Cardiac septum (tissue), 1 donor: ENCODE data around the gene BACE2. TPM values are rescaled to one million over a fixed set of nuclear protein-coding genes. Genes with fewer than 3 reads are reported as not detected.
"Not testable (repeated sequence)": the region's sequence is repeated elsewhere in the genome, so short reads cannot be mapped to it uniquely, and the experiment has no call there.

Experiments
- DNase-seq: peaks from one replicate; pipeline ENCODE4 v3.0.0-alpha.2; 2020; ENCODE audit warnings: low spot score
- intact Hi-C: fragments of 100-400 bp; cut with DNase I; formaldehyde crosslinking; loops from one replicate; pipeline ENCODE4 v1.14.0; 2022
- total RNA-seq: library from RNA; stranded (reverse); fragmentation: NEBNext Ultra II Directional; extraction: Animal tissue kit (Norgen Biotek cat#: 25700); gene quantifications from one replicate; pipeline ENCODE4 v1.2.1, GENCODE V29; 2021
- donor health status: DM: no; HTN: no; CAD: no.

BACE2 gene
- total RNA-seq, 1 donor from 2014 or later, result 20.0 TPM

GRCh38 chr21:41170859-41171609 is 3.1 kb downstream of the BACE2 start:
- no peak for DNase-seq
- intact Hi-C loops, result no loop called here

- intact Hi-C loops, result no loop called here
Measured at GRCh38 chr21:41175080-41175479, 7.1 kb downstream of the BACE2 start.

GRCh38 chr21:41176846-41177245 is 8.9 kb downstream of the BACE2 start:
- intact Hi-C loops, result no loop called here
- DNase-seq, result no peak

More at GRCh38 chr21:41175080-41175479, 7.1 kb downstream of the BACE2 start:
- DNase-seq, result no peak

- intact Hi-C loops, result no loop called here
- DNase-seq, result no peak
Measured at GRCh38 chr21:41180752-41181151, 12.8 kb downstream of the BACE2 start.

DNA sequence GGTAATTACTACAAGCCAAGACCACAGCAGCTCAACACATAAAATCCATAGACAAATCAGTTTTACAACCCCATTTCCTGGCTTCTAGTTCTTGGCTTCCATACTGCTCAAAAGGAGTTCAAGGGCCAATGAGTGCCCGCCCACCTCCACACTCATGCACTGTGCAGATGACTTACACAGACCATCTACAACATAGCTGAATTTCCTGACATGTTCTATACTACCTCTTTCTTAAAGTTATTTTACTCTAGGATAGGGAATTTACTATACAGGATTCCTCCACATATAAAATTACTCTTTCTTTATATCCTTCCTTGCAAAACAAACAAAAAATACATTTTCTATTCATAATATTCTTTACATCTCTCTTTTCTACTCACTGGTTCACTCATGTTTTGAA is 14.6 kb downstream of the BACE2 start:
- intact Hi-C loops, result no loop called here
- no peak for DNase-seq

DNA sequence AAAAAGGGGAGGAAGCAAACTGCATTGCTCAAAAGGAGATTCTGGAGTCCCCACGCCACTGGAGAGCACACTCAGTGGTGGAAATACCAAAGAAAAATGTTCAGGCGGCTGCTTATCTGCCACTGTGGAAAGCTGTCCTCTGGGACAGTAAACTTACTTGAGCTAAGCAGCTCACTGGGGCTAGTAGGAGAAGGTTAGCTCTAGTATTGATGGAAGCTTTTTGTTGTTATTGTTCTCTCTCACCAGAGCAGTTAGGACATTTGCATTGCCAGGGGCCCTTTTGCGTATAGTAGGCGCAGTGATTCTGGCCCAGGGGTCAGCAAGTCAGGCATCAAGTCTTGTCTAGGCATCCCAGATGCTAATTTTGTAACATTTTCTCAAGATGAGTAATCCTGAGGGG is 15.6 kb downstream of the BACE2 start:
- intact Hi-C loops, result no loop called here
- no peak for DNase-seq

DNA sequence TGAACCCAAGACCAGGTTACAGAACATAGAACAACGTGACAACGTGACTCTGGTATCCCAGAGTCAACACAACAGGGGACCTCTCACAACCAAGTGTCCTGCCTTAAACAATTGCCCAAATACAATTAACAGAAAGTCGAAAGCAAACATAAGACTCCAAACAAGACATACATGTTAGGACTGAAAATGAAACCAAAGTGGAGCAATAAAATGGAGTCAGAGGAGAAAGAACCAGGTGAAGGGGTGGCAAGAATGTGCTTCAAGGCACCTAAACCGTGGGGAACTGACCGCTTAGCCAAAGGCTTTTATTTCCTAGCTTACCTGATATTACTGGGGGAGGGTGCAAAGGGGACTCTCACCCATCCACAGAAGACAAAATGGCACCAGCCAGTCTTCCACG is 17.8 kb downstream of the BACE2 start:
- DNase-seq, result no peak
- intact Hi-C loops, result no loop called here

DNA sequence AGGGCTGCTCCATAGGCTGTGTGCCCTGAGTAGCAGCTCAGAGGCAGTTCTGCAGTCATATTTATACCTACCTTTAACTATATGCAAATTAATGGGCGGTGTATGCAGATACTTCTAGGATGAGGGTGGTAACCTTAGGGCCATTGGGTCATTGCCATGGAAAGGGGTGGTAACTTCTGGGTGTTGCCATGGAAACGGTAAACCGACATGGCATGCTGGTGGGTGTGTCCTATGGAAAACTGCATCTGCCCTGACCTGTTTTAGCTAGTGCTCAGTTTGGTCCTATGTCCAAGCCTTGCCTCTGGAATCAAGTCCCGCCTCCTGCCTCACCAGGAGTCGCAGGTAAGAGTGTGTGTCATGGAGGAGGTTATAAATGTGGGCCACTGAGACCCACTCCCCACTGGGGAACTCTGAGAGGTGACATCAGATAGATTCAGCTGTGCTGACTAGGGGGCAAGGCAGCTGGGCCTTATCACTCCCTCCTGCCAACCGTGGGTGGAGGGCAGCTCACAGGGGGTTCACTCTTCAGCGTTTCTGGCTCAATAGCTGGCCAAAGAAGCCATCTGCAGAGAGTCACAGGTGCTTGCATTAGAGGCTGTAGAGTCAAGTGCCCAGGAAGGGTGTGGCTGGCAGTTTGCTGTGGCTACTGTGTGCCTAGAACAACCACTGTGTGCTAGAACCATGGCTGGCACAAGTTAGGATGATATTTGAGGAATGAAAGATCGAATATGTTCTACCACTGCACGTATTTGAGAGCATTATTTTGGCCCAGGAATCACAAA is 19.0 kb downstream of the BACE2 start:
- intact Hi-C loops, result no loop called here
- DNase-seq, result no peak

DNA sequence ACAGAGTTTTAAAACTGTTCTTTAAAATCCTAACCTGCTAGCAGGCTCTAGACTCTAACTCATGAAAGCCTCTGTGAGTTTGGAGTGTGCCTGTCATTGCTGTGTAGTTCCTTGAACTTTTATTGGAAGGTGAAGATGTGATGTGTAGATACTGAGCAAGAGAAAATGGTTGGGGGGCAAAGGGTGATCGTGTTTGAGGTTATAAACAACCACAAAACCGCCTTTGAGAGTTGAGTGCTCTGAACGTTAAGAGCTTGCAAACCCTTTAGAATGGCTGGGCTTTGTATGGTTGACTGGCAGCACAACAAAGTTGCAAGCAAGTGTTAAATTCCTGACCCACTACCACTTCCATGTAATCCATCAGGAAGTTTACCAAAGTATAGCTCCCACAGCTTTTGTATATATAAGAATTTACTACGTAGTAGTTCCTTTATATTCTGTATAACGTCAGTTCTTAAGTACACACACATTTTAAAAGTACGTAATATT is 19.6 kb downstream of the BACE2 start:
- intact Hi-C loops, result no loop called here
- DNase-seq, result no peak

GRCh38 chr21:41188486-41189149 is 20.7 kb downstream of the BACE2 start:
- intact Hi-C loops, result no loop called here
- no peak for DNase-seq

GRCh38 chr21:41189150-41189745 is 21.3 kb downstream of the BACE2 start:
- no peak for DNase-seq
- intact Hi-C loops, result no loop called here

- DNase-seq, intact Hi-C loops: not testable (repeated sequence)
Measured at GRCh38 chr21:41192552-41192951, 24.6 kb downstream of the BACE2 start.

DNA sequence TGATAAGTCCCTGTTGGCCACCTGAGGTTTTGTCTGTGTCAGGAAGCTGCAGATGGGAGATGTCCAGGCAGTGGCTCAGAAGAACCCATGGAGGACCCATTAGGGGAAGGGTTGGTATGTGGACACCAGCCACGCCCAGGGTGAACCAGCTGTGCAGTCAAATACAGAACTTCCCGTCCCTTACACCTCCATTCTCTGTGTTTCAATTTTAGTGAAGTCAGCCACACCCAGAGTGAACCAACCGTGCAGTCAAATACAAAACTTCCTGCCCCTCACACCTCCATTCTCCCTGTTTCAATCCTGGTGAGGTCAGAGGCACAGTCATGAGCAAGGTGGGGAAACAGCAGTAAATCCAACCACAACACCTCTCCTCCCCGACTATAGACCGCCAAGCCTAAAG is 27.4 kb downstream of the BACE2 start:
- DNase-seq, result peak; percentile 29
- intact Hi-C loops, result no loop called here

GRCh38 chr21:41196993-41197392 is 29.0 kb downstream of the BACE2 start:
- intact Hi-C loops, result no loop called here
- DNase-seq, result no peak

DNA sequence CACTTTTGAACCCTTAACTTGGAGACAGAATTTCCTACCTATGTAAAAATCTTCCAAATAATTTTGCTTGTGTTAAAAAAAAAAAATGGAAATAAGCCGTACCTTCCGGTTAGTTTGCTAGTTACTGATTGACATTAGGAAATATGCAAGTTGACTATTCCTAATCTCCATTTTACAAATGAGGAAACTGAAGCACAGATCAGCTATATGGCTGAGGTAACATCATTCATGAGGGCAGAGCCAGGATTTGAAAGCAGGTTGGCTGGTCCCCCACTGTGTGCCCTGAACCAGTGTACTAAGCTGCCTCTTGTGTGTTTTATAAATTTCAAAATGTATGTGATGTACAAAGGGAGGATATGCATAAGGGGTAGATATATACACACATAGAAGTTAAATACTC is 29.6 kb downstream of the BACE2 start:
- intact Hi-C loops, result no loop called here
- no peak for DNase-seq

DNA sequence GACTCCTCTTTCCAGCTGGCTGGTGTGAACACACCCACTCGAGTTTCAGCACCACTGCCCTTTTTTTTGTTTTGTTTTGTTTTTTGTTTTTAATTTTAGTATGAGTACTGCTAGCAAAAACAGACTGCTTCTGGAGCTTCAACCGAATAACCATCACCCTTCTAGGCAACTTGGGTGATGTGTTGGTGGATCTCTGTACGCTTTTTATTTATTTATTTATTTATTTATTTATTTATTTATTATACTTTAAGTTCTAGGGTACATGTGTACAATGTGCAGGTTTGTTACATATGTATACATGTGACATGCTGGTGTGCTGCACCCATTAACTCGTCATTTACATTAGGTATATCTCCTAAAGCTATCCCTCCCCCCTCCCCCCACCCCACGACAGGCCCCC is 30.7 kb downstream of the BACE2 start:
- DNase-seq, intact Hi-C loops: not testable (repeated sequence)

DNA sequence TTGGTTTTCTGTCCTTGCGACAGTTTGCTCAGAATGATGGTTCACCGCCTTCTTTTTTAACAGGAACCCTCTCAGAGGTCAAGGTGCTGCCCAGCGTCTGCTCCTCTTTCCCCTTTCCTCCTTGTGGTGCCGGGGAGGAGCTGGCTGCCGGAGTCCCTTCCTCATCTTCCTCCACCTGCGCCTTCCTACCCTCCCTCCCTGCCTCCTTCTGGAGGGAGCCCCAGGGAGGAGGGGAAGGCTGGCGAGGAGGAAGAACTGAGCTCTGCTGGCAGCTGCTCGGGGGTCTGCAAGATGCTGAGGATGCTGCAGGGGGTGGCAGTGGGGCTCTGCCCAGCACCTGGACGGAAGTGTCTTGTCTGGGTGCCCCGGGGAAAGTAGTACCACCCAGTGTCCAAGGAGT is 31.2 kb downstream of the BACE2 start:
- intact Hi-C loops, result no loop called here
- no peak for DNase-seq

DNA sequence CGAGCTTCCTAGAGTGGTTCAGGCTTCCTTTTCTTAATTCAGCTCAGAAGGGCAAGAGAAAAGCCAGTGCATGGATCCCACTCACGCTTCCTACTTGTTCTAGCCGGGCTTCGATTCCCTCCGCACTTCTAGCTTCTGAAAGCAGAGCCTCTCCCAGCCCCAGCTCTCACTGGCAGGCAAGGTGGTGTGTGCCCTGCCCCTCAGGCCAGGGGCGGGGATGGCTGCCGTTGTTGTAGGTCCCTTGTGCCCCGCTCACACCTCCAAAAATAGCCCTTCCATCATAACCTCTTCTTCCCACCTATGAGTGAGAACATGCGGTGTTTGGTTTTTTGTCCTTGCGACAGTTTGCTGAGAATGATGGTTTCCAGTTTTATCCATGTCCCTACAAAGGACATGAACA is 31.6 kb downstream of the BACE2 start:
- no peak for DNase-seq
- intact Hi-C loops, result no loop called here

DNA sequence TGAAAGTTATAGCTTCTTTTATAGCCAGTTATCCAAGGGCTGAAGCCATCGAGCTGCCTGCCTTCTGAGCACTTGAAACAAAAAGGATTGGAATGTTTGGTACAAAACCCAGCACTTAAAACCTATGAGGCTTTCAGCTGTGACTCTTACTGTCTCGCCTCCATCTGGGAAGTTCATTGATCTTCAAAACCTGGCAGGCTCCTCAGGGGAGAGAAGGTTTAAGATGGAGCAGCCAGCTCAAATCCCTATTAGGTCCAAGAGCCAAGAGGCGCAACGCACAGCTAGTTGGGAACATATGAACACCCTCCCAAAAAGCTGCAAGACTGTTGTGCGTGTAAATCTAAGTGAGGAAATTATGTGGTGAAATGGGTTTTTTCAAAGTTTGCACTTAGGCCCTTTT is 33.4 kb downstream of the BACE2 start:
- no peak for DNase-seq
- intact Hi-C loops, result no loop called here

GRCh38 chr21:41204736-41205135 is 36.8 kb downstream of the BACE2 start:
- DNase-seq, result no peak
- intact Hi-C loops, result loop anchor here (5.0 kb wide), 1 partner anchor 37 kb away; the partner anchor contains the start of gene BACE2
